Measurements from ENCODE around the gene PIK3R2. TPM values are rescaled to one million over a fixed set of nuclear protein-coding genes. Genes with fewer than 3 reads are reported as not detected.
"Not testable (repeated sequence)": the region's sequence is repeated elsewhere in the genome, so short reads cannot be mapped to it uniquely, and the experiment has no call there.

PIK3R2 gene
- total and polyA plus RNA-seq, 10 donors: 4.2 to 22.7 (median 13.9) TPM

GRCh38 chr19:18208098-18208951 lies 55.4 kb downstream of the PIK3R2 start:
- peak; percentile 86 for DNase-seq
- peak in 10 of 11 experiments; percentile 5 to 80 (median 53) for TF ChIP-seq CTCF (IDR thresholded peaks at IDR 0.05 in 8 of 11, conservative IDR thresholded peaks at IDR 0.05 in 3 of 11)
- peak in 1 of 3 donors; percentile 11 for TF ChIP-seq POLR2A (IDR thresholded peaks at IDR 0.05)
- peak; percentile 44 to 74 (median 68) for TF ChIP-seq POLR2AphosphoS5 (IDR thresholded peaks at IDR 0.05)
- Histone ChIP-seq H3K27me3 (replicated peaks in 1 of 7) (peaks cover 0 to 51% (median 0%) of the 10 kb centered on the region in 7 donors), H3K4me3 (peak overlapping the region in 5 of 8 donors; percentile 2 to 51 (median 18)), H3K36me3 (no peaks in the 10 kb centered on the region), H3K9me3 (no peaks in the 10 kb centered on the region), H3K27ac (peak overlapping the region in 7 of 8 donors; percentile 51 to 97 (median 71)), H3K4me1 (peaks cover 6 to 40% (median 20%) of the 10 kb centered on the region in 6 donors)
- WGBS, 5 donors: 21 to 42% (median 25%) methylated on average over 14 to 32 of the region's 32 CpGs
- intact Hi-C loops (cut with DNase I; ENCODE audit: low total_unique reads): loop anchor here (5.0 kb wide), 2 partner anchors 44 to 119 kb away; no protein-coding TSS in a partner anchor

GRCh38 chr19:18209912-18210311 lies 56.9 kb downstream of the PIK3R2 start:
- Histone ChIP-seq H3K27me3 (replicated peaks in 1 of 7) (peaks cover 0 to 51% (median 0%) of the 10 kb centered on the region in 7 donors), H3K4me3 (peak overlapping the region in 2 of 8 donors; percentile 20 to 23), H3K4me1 (peaks cover 5 to 29% (median 14%) of the 10 kb centered on the region in 6 donors), H3K27ac (peak overlapping the region in 3 of 8 donors; percentile 22 to 96 (median 94))
- intact Hi-C loops (cut with DNase I; ENCODE audit: low total_unique reads): loop anchor here (5.0 kb wide), 2 partner anchors 42 to 117 kb away; no protein-coding TSS in a partner anchor
- not testable (repeated sequence) for H3K36me3 ChIP-seq, H3K9me3 ChIP-seq, DNase-seq
- WGBS, 5 donors: 72 to 89% (median 78%) methylated on average over 5 of the region's 5 CpGs

- DNase-seq: no peak
- 74 to 86% (median 75%) methylated on average over 12 to 14 of the region's 14 CpGs for WGBS, 5 donors
- H3K27me3 ChIP-seq (replicated peaks in 1 of 7): peaks cover 0 to 51% (median 0%) of the 10 kb centered on the region in 7 donors
- peaks cover 0 to 11% (median under 1%) of the 10 kb centered on the region in 6 donors for H3K4me1 ChIP-seq
- H3K9me3 ChIP-seq: no peaks in the 10 kb centered on the region
- intact Hi-C loops (cut with DNase I; ENCODE audit: low total_unique reads): no loop called here
- TF ChIP-seq POLR2A (IDR thresholded peaks at IDR 0.05): no peak
- peak in 1 of 3 donors; percentile 17 for TF ChIP-seq POLR2AphosphoS5 (IDR thresholded peaks at IDR 0.05)
- H3K36me3 ChIP-seq: no peaks in the 10 kb centered on the region
- no peak overlapping the region for H3K4me3 ChIP-seq
- peak overlapping the region in 1 of 8 donors; percentile 94 for H3K27ac ChIP-seq
Observed at GRCh38 chr19:18211683-18212082, 58.7 kb downstream of the PIK3R2 start.

- Histone ChIP-seq H3K27ac (no peak overlapping the region), H3K27me3 (replicated peaks in 1 of 7) (peaks cover 0 to 35% (median 0%) of the 10 kb centered on the region in 7 donors), H3K9me3 (no peaks in the 10 kb centered on the region), H3K36me3 (no peaks in the 10 kb centered on the region), H3K4me3 (no peak overlapping the region), H3K4me1 (no peaks in the 10 kb centered on the region)
- intact Hi-C loops (cut with DNase I; ENCODE audit: low total_unique reads): no loop called here
- WGBS, 5 donors: 56 to 73% (median 68%) methylated on average over 7 of the region's 7 CpGs
- no peak for DNase-seq
- TF ChIP-seq POLR2AphosphoS5 (IDR thresholded peaks at IDR 0.05) (no peak), CTCF (IDR thresholded peaks at IDR 0.05 in 8 of 11, conservative IDR thresholded peaks at IDR 0.05 in 3 of 11) (no peak), POLR2A (IDR thresholded peaks at IDR 0.05) (no peak)
Observed at GRCh38 chr19:18214779-18215433, 61.9 kb downstream of the PIK3R2 start.
